HG02588 (cell line): ENCODE data around the gene PTX4.
"Not testable (repeated sequence)": the region's sequence is repeated elsewhere in the genome, so short reads cannot be mapped to it uniquely, and the experiment has no call there.

Source experiments
- ATAC-seq: cut with Tn5 transposase; IDR thresholded peaks from one replicate; pipeline ENCODE4 v1.9.1; 2021; ENCODE audit warnings: mild to moderate bottlenecking, moderate library complexity; ENCODE audit not compliant: unreplicated experiment

The PTX4 gene

GRCh38 chr16:1447965-1448364 is 40.8 kb downstream of the PTX4 start:
- ATAC-seq: no peak

- ATAC-seq: no peak
Measured at GRCh38 chr16:1446296-1447080, 42.3 kb downstream of the PTX4 start.

- ATAC-seq: no peak
Measured at GRCh38 chr16:1445518-1446203, 43.1 kb downstream of the PTX4 start.

GRCh38 chr16:1444730-1445517 is 43.8 kb downstream of the PTX4 start:
- ATAC-seq: no peak

- ATAC-seq: no peak
Measured at GRCh38 chr16:1443980-1444729, 44.6 kb downstream of the PTX4 start, which contains the start of gene CCDC154. Gene CCDC154 (minus strand): TSS chr16:1444556. CDS start chr16:1444322, 234 bp downstream.

- no peak for ATAC-seq
Measured at GRCh38 chr16:1443403-1443973, 45.3 kb downstream of the PTX4 start.

- no peak for ATAC-seq
Measured at GRCh38 chr16:1442697-1443096, 46.0 kb downstream of the PTX4 start.

- no peak for ATAC-seq
Measured at GRCh38 chr16:1441391-1441829, 47.3 kb downstream of the PTX4 start.

GRCh38 chr16:1439699-1440074 is 49.1 kb downstream of the PTX4 start:
- not testable (repeated sequence) for ATAC-seq

- no peak for ATAC-seq
Measured at GRCh38 chr16:1439058-1439698, 49.6 kb downstream of the PTX4 start.

GRCh38 chr16:1438229-1439057 is 50.3 kb downstream of the PTX4 start:
- ATAC-seq: no peak

GRCh38 chr16:1437606-1438005 is 51.1 kb downstream of the PTX4 start:
- ATAC-seq: no peak

- ATAC-seq: no peak
Measured at GRCh38 chr16:1436731-1437355, 51.9 kb downstream of the PTX4 start.

GRCh38 chr16:1435921-1436697 is 52.6 kb downstream of the PTX4 start:
- ATAC-seq: no peak
